GM18498 (cell line): ENCODE measurements around the gene NSL1.
A peak's percentile ranks its signal among the peaks of the same experiment; 100 is the strongest.
"Not testable (repeated sequence)": the region's sequence is repeated elsewhere in the genome, so short reads cannot be mapped to it uniquely, and the experiment has no call there.

Source experiments
- ATAC-seq: cut with Tn5 transposase; IDR thresholded peaks from one replicate; pipeline ENCODE4 v1.9.1; 2021; ENCODE audit warnings: mild to moderate bottlenecking, moderate library complexity; ENCODE audit not compliant: unreplicated experiment

NSL1 gene

DNA sequence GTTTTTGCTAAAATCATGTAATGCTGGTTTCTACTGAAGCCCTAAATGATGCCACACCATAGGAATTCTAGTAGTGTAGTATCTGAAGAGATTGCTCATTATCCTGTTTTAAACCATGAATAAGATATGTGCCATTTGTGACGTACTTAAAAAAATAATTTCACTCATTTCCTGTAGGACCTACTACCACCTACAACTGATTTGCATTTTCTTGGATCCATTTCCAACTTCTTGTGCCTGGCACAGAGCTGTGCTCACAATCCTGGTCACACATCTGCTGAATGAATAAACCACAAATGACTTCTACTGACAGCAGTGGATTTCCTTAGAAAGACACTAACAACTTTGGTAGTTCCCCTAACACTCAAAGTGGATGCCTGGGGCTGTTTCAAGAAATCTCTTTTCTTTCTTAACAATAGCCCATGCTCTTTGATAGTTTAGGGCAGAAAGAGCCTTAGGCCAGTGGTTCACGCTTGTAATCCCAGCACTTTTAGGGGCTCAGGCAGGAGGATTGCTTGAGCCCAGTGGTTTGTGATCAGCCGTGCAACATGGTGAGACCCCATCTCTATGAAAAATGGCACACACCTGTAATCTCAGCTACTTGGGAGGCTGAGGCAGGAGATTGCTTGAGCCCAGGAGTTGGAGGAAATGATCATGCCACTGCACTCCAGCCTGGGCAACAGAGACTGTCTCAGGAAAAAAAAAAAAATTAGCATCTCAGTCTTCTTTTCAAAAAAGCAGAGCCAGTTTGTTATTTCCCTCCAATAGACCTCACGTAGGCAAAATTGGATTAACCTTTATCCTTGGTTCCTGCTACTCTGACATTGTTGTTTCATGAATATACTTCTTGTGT, 78.9 kb downstream of the NSL1 start:
- no peak for ATAC-seq

DNA sequence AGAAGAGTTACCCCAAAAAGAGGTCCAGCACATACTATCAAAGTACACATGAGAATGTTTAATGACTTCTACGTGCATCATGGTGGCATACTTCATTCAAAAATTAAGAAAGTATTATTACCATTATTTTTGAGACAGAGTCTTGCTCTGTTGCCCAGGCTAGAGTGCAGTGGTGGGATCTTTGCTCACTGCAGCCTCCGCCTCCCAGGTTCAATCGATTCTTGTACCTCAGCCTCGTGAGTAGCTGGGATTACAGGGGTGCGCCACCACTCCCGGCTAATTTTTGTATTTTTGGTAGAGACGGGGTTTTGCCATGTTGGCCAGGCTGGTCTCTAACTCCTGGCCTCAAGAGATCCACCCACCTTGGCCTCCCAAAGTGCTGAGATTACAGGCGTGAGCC, 79.6 kb downstream of the NSL1 start:
- ATAC-seq = not testable (repeated sequence)

DNA sequence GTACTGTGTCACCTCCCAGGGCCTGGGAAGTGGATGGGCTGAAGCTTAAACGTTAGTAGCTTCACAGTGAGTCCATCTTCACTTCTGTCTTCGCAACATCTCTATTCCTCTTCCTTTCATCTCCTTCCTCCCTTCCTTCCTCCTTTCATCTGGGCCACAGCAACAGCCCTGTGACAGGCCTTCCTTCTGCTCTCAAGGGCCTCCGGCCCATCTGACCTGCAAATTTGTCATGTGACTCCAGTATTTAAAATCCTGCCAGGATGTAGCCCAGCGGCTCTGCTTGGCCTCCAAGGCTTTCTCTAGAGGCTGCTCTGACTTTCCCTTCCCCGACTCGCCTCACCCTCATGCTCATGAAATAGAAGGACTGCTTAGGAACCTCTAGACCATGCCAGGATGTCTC, 81.0 kb downstream of the NSL1 start:
- no peak for ATAC-seq

DNA sequence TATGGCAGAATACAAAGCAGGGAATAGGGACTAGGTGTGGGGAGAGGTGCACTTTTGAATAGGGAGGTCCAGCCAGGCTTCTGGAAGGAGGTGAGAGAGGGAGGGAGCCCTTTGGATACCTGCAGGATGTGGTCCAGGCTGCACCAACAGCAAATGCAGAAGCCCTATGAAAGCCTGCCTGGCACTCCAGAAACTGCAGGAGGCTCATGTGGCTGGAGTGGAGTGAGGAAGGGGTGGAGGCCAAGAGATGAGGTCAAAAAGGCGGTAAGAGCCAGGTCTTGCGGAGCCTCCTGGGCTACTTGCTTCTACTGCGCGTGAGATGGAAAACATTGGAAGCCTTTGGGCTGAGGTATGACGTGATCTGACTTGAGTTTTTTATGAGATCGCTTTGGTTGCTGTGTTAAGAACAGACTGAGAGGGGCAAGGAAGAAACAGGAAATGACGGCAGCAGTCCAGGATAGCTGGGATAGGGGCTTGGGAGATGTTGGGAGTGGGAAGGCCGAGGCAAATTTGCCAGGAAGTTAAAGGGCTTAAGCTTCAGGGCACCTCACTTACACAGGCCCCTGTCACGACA, 87.5 kb downstream of the NSL1 start:
- ATAC-seq = no peak

DNA sequence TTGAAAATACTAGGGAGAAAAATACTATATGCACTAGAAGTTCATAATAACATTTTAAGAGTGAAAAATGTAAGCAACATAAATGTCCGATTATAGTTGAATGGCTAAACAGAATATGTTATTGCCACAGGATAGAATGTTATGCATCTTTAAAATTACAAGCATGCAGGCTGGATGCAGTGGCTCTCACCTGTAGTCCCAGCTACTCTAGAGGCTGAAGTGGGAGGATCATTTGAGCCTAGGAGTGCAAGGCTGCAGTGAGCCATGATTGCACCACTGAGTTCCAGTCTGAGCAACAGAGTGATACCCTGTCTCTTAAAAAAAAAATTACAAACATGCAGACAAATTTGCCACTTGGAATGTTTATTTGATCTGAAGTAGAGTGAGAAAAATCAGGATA, 88.9 kb downstream of the NSL1 start:
- ATAC-seq = no peak

DNA sequence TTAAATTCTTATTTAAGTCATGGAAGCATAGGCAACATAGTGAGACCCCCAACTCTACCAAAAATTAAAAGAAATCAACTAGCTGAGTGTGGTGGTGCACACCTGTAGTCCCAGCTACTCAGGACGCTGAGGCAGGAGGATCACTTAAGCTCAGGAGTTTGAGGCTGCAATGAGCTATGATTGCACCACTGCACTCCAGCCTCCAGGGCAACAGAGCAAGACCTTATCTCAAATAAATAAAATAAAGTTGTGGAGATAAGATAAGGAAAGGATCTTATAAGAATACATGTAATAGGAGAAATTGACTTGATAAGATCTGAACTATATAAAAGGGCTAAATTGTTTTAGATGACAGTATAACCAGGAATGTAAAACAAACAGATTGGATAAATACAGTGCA, 89.7 kb downstream of the NSL1 start:
- ATAC-seq = no peak

DNA sequence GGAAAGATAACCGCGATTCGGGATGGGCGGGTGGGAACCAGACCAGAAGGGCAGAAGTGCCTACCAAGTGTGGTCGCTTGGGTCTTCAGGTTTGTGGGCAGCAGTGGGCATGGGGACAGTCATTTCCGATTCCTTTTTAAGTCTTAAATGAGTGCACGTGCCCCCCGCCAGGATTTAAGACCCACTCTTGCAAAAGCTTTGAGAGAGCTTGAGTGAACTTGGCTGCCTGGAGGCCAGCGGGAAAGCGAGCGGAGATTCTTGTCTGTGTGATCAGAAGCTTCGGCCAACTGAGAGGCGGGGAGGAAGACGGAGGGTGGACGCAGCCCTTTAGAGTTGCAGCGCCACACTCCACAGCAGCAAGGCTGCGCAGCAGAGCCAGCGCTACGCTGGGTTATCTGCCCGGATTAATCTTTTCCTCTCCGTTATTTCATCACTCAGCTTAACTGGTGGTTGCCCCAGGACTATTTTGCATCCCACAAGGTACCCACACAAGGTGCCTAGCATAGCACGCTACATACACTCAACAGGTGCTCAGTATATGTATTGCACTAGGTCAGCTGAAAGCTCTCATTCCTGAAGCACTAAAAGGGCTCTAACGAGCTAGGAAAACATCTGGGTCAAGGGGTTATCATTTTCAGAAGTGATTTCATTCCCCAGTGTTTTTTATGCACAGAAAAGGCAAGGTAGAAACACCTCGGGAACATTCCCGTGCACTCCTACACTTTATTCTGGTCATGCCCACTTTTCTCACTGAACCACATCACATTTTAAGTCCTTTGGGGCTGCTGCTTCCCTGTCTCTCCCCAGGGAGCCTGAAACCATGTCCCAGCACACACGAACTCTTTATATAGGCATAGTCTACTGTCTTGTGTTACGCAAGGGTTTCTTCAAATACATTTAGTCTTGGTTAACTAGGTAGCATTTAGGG, 90.4 kb downstream of the NSL1 start:
- peak; percentile 35 for ATAC-seq

DNA sequence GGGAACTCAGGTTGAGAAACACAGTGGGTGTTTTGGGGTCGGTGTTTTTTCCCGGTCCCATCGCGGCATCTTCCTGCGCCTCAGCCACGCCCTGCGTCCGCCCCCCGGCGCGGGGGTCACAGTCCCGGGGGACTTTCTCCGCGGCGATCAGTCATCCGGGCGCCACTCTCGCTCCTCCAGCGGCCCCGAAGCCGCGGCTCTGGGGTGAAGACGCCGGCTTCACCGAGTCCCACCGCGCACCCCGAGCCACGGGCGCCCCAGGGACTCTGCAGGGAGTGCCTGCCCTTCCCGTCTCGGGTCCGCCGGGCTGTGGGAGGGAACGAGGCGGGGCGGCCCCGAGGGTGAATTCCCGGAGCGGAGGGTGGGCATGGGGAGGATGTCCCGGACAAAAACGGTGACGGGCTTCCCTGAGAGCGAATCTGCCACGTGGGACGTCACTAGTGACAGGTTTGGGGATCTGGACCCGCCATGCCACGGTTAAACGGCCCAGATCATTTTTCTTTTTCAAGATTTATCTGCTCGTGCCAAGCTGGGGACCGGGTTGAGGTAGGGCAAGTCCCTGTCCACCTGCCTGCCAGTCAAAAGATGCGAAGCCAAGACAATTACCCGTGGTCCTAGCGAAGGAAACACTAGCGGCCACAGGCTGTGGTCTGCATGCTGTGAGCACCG, 91.2 kb downstream of the NSL1 start:
- peak; percentile 33 for ATAC-seq

DNA sequence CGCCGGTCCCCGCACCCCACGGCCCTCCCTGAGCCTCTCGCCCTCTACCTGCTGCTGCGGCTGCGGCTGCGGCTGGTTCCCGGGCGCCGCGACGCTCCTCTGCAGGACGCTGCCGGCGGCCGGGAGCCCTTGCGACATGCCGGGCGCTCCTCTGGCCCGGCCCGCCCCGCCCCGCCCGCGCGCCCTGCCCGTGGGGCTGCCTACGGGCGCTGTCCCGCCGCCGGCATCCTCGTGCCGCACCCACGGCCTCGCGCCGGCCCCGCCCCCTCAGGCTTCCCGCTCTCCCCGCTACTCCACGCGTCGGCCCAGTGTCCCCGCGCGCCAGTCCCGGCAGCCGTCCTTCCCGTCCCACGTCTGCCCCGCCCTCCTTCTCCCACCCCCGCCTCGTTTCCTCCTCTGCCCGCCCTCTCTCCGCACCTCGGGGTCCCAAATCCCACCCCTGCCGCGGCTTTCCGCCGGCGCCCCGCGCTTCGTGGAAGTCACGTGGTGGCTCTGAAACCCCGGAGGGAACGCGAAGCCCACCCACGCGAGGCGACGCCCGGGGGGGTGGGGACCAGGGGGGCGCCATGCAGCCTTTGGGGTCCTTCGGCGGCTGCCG, 91.9 kb downstream of the NSL1 start, which contains the start of gene BATF3:
TSS of gene BATF3 (minus strand) at position 216 of the 598 bp plus-strand sequence. CDS start at position 138, 78 bp downstream.
- ATAC-seq = peak; percentile 25

DNA sequence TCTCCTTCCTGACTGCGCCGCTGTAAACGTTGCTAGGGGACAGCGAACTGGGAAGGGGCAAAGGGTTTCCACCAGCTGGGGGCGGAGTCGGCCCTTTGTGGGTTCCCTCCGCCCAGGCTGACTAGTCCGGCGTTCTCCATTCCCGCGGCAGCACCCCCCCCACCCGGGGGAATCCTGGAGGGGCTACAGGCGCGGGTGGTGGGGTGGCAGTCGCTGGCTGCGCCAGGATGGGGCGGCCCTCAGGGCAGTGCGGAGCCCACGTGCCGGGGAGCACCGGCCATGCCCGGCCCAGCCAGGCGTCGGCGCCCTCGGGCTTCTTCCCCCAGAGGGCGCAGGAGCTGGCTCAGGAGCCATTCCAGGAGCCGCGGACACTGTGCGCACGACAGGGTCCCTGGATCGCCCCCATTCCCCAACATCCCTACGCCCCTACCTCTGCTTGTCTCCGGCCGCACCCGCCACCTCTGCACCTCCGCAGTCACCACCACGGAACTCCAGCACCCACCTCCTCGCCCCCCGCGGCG, 92.4 kb downstream of the NSL1 start:
- ATAC-seq = peak; percentile 63

DNA sequence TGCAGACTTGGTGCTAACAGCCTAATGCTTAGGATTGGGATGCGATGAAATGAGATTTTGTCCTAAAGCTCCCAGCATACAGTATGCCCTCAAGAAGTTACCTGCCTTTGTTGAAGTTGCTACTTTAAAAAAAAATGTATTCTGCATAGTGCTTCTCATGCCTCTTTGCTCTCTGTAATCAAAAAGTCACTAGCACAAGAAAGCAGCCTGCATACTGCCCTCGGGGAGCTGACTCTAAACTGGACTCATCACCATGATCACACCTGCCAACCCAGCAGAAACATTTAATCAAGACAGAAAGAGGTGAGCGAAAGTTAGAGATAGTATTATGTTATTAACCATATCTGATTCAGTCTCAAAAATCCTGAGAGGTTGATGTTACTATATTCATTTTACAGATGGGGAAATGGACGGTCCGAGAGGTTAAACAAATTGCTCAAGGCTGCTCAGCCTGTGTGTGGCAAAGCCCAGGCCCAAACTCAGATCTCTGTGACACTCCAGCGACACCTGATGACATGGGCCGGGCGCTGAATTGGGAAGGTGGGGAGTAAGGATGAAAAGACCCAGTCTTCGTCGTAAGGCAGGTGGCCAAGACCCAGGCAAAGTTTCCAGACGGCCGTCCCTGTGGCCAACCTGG, 93.0 kb downstream of the NSL1 start:
- ATAC-seq = peak; percentile 2

DNA sequence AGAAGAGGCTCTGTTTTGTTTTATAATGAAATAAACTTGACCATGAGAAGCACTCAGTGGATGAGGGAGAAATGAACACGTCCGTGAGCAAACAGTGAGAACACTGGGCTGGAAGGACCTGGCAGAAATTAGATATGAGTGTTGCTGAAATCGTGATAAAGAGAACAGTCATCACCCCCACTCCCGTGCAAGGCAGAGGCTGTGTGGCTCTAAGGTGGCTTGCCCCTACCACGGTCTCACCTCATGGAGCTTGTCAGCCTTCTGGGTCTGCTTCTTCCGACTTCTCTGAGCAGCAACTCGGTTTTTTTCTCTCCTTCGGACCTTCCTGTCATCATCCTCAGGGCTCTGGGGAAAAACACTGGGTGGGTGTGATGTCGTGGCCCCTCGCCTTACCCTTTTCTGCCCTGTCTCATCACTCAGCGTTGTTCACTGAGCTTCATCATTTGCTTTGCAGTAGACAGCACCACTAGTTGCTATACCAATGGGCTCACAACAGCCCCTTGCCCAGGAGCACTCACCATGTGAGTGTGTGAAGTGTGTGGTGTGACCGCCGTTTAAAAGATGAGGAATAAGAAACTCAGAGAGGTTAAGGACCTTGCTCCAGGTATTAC, 94.8 kb downstream of the NSL1 start:
- no peak for ATAC-seq

DNA sequence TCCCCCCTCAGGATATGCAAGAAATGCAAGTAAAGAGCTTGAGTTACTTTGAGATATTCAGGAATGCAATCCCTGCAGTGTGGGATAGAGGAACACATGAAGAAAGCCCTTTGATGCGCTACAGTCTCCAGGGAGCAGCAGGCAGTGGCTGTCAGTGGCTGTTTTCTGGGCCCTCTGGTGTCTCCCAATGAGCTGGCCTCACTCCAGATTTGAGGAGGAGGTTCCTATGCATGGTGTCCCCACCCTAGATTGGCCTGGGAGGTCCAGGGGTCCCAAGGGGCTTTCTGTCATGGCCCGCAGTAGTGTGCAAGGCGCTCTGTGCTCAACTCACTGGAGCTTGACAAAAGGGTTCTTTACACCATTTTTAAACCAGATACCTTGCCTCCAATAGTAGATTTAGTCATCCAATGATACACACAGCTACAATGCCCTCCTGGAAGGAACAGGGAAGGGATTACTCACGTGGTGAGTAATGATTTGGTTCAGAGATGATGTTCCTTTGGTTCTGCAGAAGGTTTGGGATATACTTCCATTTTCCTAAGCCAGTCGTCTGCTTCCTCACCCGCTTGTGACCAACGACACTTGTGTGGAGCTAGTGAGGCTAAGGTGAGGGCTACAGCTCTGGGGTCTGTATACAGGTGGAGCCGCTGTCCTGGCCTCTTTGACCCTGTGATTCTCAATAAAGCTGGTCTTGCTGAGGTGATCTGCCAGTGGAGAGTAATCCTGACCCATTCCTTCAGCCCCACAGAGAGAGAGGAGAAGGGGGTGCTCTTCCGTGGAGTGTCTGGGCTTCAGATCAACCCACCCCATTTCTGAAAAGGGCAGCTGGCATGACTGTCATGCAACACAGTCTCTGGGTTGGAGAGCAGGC, 98.6 kb downstream of the NSL1 start:
- no peak for ATAC-seq

DNA sequence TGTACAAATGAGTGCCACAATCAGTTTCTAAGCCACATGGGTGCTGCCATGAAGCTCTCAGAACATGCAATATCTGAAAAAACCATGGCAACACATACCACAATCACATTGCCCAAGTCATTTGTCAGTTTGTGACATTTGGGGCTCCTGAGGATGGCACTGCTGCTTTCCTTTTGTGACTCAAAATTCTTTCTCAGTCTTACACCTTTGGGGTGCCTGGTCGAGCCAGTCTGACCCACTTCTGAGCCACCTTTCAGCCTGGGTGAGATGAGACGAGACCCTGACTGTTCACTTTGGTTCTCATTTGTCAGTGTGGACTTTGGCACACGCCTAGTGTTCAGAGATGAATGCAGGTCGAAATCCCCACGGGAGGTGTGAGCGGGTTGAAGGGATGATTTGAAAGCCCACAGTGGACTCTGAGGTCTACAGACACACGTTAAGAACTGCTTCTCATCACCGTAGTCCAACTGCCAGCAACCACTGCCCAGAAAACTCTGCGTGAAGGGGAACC, 100.0 kb downstream of the NSL1 start:
- peak; percentile 62 for ATAC-seq

DNA sequence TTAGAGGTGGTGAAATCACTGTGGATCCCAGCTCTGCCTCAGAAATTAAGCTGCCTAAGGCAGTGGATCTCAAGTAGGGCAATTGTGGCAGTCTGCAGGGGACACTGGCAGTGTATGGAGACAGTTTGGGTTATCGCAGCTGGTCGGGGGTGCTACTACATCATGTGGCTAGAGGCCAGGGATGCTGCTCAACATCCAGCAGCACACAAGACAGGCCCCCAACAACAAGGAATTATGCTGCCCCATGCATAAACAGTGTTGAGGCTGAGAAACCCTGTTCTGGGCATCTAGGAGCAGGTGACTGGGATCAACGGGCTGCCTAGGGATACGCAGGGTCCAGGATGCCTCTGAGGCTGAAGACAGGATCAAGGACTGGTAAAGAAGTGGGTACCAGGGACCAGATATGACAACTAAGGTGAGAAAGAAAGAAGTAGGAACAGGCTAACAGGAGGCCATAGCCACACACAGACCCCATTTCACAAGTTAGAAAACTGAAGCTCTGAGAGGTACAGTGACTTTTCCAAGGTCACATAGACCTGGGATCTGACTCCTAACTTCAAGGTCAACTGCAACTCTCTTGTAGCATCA, 100.7 kb downstream of the NSL1 start:
- ATAC-seq = no peak

DNA sequence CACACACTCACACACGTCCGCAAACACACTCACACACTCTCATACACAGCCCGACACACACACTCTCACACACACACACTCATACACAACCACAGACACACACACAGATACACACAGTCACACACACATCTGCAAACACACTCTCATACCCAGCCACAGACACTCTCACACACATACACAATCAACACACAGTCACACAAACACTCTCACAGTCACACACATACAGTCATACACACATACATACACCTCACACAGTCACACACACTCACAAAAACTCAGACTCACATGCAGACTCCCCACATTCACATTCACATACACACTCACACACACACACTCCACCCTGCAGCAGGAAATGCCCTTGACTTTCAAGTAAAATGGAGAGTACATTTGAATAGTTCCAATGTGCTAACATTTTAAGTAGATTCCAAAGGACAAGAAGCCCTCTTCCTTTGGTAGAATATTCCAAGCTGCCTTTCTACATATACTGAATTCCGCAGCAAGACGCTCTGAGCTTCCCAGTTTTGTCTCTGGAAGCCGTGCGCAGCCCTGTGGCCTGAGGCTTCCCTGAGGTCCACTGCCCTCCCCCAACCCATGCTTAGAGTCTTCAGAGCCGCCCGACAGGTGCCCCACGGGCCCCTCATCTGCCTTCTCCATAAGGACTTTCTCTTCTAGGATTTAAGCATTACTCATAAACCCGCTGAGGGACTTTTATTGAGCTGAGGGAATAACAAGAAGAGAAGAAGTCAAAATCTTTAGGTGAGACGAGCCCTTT, 101.6 kb downstream of the NSL1 start:
- ATAC-seq = no peak

DNA sequence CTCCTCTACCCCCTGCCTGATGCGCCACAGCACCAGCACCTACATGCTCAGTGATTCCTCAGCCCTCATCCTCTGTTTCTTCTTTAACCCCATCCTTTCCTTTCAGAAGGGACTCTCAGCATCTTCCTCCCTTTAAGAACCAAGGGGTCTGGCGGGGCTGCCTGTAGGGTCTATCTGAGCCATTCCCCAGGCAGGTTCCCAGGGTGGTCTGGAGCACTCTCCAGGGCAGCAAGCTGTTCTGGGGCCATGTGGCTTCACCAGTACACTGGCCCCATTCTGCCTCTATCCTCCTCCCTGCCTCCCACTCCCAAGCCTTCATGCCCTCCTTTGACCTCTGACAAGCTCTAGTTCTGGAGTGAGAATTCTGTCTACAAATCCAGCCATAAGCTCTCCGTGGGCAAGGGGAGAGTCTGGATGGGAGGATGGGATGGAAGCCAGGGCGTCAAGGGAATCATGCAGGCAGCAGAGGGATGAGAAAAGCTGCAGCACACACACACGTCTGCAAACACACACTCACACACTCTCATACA, 102.3 kb downstream of the NSL1 start:
- no peak for ATAC-seq
